IMR-90 (cell line): ENCODE results near the gene LARP7. TPM values are rescaled to one million over a fixed set of nuclear protein-coding genes. Genes with fewer than 3 reads are reported as not detected.

ENCODE experiments used
- ATAC-seq: fragments of 200-7000 bp; cut with Tn5 transposase; 2 replicates; pipeline ENCODE4 v1.9.1; 2020; ENCODE audit warnings: low read depth, mild to moderate bottlenecking, moderate library complexity
- BruUV-seq: library from RNA; stranded (reverse); fragments of 400-500 nt; replicated peaks from 2 replicates; lab custom pipeline; 2021; lab: Mats Ljungman, UMichigan
- CTCF ChIA-PET: fragments of 300-600 bp; formaldehyde crosslinking; extraction: SDS; loops from one replicate; lab custom pipeline; 2021; ENCODE audit warnings: antibody characterized with exemption; lab: Yijun Ruan, JAX
- POLR2A ChIA-PET: fragments of 300-600 bp; sonication (Branson Sonifier 250); formaldehyde crosslinking; loops from one replicate; lab custom pipeline; 2022; ENCODE audit warnings: antibody characterized with exemption; ENCODE audit not compliant: unreplicated experiment; lab: Charles Lee
- DNase-seq: peaks from one replicate; pipeline ENCODE4 v3.0.0; 2013
- H2AFZ ChIP-seq: replicated peaks from 2 replicates; pipeline ENCODE3; 2013; ENCODE audit warnings: low read length, mild to moderate bottlenecking; ENCODE audit not compliant: poor library complexity
- H2AK5ac ChIP-seq: 2 replicates; pipeline ENCODE4 v1.6.1; 2013; ENCODE audit warnings: low read depth, low read length, inconsistent platforms
- H2AK9ac ChIP-seq: replicated peaks from 2 replicates; pipeline ENCODE3; 2013; ENCODE audit warnings: mild to moderate bottlenecking, low read depth, low read length, moderate library complexity; ENCODE audit not compliant: poor library complexity
- H2BK120ac ChIP-seq: 2 replicates; pipeline ENCODE4 v1.6.1; 2013; ENCODE audit warnings: low read depth, low read length, inconsistent platforms
- H2BK15ac ChIP-seq: 3 replicates; pipeline ENCODE4 v1.6.1; 2013; ENCODE audit warnings: low read depth, low read length, inconsistent platforms
- H2BK20ac ChIP-seq: 2 replicates; pipeline ENCODE4 v1.6.1; 2013; ENCODE audit warnings: low read depth, mild to moderate bottlenecking, inconsistent platforms, low read length, moderate library complexity
- H2BK5ac ChIP-seq: 2 replicates; pipeline ENCODE4 v1.6.1; 2013; ENCODE audit warnings: mild to moderate bottlenecking, low read depth, low read length, inconsistent platforms; ENCODE audit not compliant: poor library complexity, severe bottlenecking
- H3K14ac ChIP-seq: replicated peaks from 2 replicates; pipeline ENCODE4 v1.6.1; 2013; ENCODE audit warnings: low read depth, low read length, inconsistent platforms
- H3K18ac ChIP-seq: 2 replicates; pipeline ENCODE4 v1.6.1; 2013; ENCODE audit warnings: low read depth, low read length, control low read depth
- H3K23ac ChIP-seq: 2 replicates; pipeline ENCODE4 v1.6.1; 2013; ENCODE audit warnings: low read depth, low read length, inconsistent platforms
- H3K27ac ChIP-seq: 2 replicates; pipeline ENCODE4 v1.5.1; 2013; ENCODE audit warnings: mild to moderate bottlenecking, control low read depth, low read length; ENCODE audit not compliant: insufficient read depth
- H3K27me3 ChIP-seq: 2 replicates; pipeline ENCODE4 v1.6.1; 2013; ENCODE audit warnings: low read length; ENCODE audit not compliant: control insufficient read depth, insufficient read depth
- H3K36me3 ChIP-seq: 2 replicates; pipeline ENCODE4 v1.6.1; 2013; ENCODE audit warnings: low read length, mixed read lengths; ENCODE audit not compliant: control insufficient read depth, insufficient read depth
- H3K4ac ChIP-seq: 2 replicates; pipeline ENCODE4 v1.6.1; 2013; ENCODE audit warnings: low read depth, low read length, inconsistent platforms
- H3K4me1 ChIP-seq: 2 replicates; pipeline ENCODE4 v1.6.1; 2013; ENCODE audit warnings: low read length, mixed read lengths; ENCODE audit not compliant: control insufficient read depth, insufficient read depth
- H3K4me2 ChIP-seq: 2 replicates; pipeline ENCODE4 v1.6.1; 2013; ENCODE audit warnings: low read depth, mild to moderate bottlenecking, control low read depth, low read length, moderate library complexity
- H3K4me3 ChIP-seq: 2 replicates; pipeline ENCODE4 v1.5.1; 2013; ENCODE audit warnings: low read depth, mild to moderate bottlenecking, control low read depth, low read length, moderate library complexity; ENCODE audit not compliant: insufficient read depth
- H3K56ac ChIP-seq: 2 replicates; pipeline ENCODE4 v1.6.1; 2013; ENCODE audit warnings: low read length, inconsistent platforms; ENCODE audit not compliant: insufficient read depth; ENCODE audit errors: extremely low read depth
- H3K79me1 ChIP-seq, 2 experiments: 2 replicates each; pipeline ENCODE4 v1.6.1; 2013; ENCODE audit warnings: low read length in 2 of 2, inconsistent platforms in 1 of 2, low read depth in 1 of 2
- H3K9ac ChIP-seq: 2 replicates; pipeline ENCODE4 v1.6.1; 2013; ENCODE audit warnings: low read depth, low read length, control low read depth
- H3K9me1 ChIP-seq: 2 replicates; pipeline ENCODE4 v1.6.1; 2013; ENCODE audit warnings: low read length, inconsistent platforms; ENCODE audit not compliant: insufficient read depth
- H3K9me3 ChIP-seq: 2 replicates; pipeline ENCODE4 v1.6.1; 2013; ENCODE audit warnings: low read length; ENCODE audit not compliant: control insufficient read depth, insufficient read depth
- H4K20me1 ChIP-seq: 2 replicates; pipeline ENCODE4 v1.6.1; 2013; ENCODE audit warnings: low read length, inconsistent platforms; ENCODE audit not compliant: insufficient read depth
- H4K5ac ChIP-seq: 2 replicates; pipeline ENCODE4 v1.6.1; 2013; ENCODE audit warnings: mild to moderate bottlenecking, low read depth, low read length, control low read depth
- H4K8ac ChIP-seq, 2 experiments: 2 replicates each; pipeline ENCODE4 v1.6.1; 2013; ENCODE audit warnings: low read depth in 2 of 2, low read length in 2 of 2, control low read depth in 1 of 2, inconsistent platforms in 1 of 2
- H4K91ac ChIP-seq: 2 replicates; pipeline ENCODE4 v1.6.1; 2013; ENCODE audit warnings: low read depth, low read length, inconsistent platforms; ENCODE audit not compliant: insufficient read depth
- ELK1 ChIP-seq: fragments of 150-350 bp; IDR thresholded peaks from 2 replicates; pipeline ENCODE4 v1.6.1; 2016; ENCODE audit warnings: low read depth, mild to moderate bottlenecking, low read length, moderate library complexity, borderline replicate concordance
- RCOR1 ChIP-seq: IDR thresholded peaks from 2 replicates; pipeline ENCODE4 v1.6.1; 2012; ENCODE audit warnings: mild to moderate bottlenecking, low read length, improper control_type of control experiment; ENCODE audit not compliant: insufficient replicate concordance
- WGBS, 2 experiments: methylation state at CpG; one replicate each; pipeline versions ENCODE4 v1.1.5 to v1.1.7; 2013; ENCODE audit warnings: missing lambda C conversion rate in 2 of 2; ENCODE audit not compliant: insufficient read length in 1 of 2; ENCODE audit errors: extremely low coverage in 2 of 2; 5-methylcytosine and 5-hydroxymethylcytosine counted together
- dilution Hi-C: fragments of 300-500 bp; cut with HindIII; formaldehyde crosslinking; loops from one replicate; pipeline ENCODE4 v1.14.3; 2018; ENCODE audit warnings: low sequenced_read_pairs; ENCODE audit not compliant: unreplicated experiment
- in situ Hi-C: fragments of 300-500 bp; cut with MboI; formaldehyde crosslinking; loops from 3 replicates; pipeline ENCODE4 v1.14.3; 2019; ENCODE audit warnings: low sequenced_read_pairs, inconsistent platforms, mixed read lengths
- intact Hi-C: fragments of 100-400 bp; cut with micrococcal nuclease; formaldehyde crosslinking; loops from 2 replicates; pipeline ENCODE4 v1.10.0; 2022
- polyA plus RNA-seq, 3 experiments: library from polyadenylated mRNA; depleted of rRNA; stranded (reverse); fragments of >200 nt; gene quantifications; 2 replicates each; pipeline ENCODE4 v1.2.3, GENCODE V29; 2012; ENCODE audit warnings: low replicate concordance in 1 of 3
- total RNA-seq: library from RNA; depleted of rRNA; stranded (reverse); fragments of >200 nt; gene quantifications from 2 replicates; pipeline ENCODE4 v1.2.3, GENCODE V29; 2012
- TF ChIP-seq, protein P1 (sequence below): conservative IDR thresholded peaks from 2 replicates; pipeline ENCODE4 v1.5.1; 2012; ENCODE audit warnings: mild to moderate bottlenecking, low read depth, low read length, improper control_type of control experiment

Gene LARP7
- total and polyA plus RNA-seq, 2 of the 4 experiments (the other 2 are of a cell fraction), result 5.9 to 15.3 TPM

DNA sequence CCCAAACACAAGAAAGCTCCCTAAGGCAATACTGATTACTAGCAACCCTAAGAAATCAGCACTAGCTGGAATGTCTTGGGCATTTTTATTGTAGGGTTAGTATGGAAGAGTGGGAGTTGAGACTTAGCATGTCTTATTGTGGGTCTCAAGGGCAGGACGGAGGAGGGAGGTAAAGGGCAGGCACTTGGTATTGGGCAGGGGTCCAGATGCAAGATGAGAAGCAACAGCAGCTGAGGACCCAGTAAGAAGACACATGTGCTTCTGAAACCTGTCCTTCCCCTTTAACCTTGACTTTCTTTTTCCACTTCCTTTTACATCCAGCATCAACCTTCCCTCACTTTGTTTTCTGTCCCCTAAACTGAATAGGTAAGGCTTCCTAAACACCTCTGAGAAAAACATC lies 37.4 kb downstream of the LARP7 start:
- H3K27me3 ChIP-seq, result no peaks in the 10 kb centered on the region
- no TSS peak for BruUV-seq

More for the DNA sequence above, 37.4 kb downstream of the LARP7 start:
- Histone ChIP-seq H4K8ac (no peak overlapping the region), H2AK5ac (no peak overlapping the region), H3K9ac (no peak overlapping the region), H2BK5ac (no peak overlapping the region), H3K4me2 (no peak overlapping the region), H3K56ac (no peak overlapping the region), H3K9me3 (no peaks in the 10 kb centered on the region), H4K20me1 (no peaks in the 10 kb centered on the region), H4K5ac (no peak overlapping the region), H3K27ac (no peak overlapping the region), H3K18ac (no peak overlapping the region), H2AFZ (no peak overlapping the region), H3K4me3 (no peak overlapping the region), H3K23ac (no peak overlapping the region), H3K36me3 (no peaks in the 10 kb centered on the region), H2BK15ac (no peak overlapping the region), H3K4me1 (no peaks in the 10 kb centered on the region), H3K4ac (no peak overlapping the region), H3K79me1 (no peaks in the 10 kb centered on the region), H2AK9ac (no peak overlapping the region), H2BK20ac (no peak overlapping the region), H4K91ac (no peak overlapping the region), H3K14ac (no peak overlapping the region), H2BK120ac (no peak overlapping the region), H3K9me1 (no peaks in the 10 kb centered on the region)
- in situ Hi-C loops (no loop called here), intact Hi-C loops (no loop called here), dilution Hi-C loops (no loop called here)
- CTCF ChIA-PET, result no interaction called here
- WGBS, 2 experiments, result no CpG with 5 or more reads among the region's 1 CpG
- ATAC-seq, result no peak
- POLR2A ChIA-PET, result no interaction called here
- DNase-seq, result no peak
- TF ChIP-seq, protein P1, sequence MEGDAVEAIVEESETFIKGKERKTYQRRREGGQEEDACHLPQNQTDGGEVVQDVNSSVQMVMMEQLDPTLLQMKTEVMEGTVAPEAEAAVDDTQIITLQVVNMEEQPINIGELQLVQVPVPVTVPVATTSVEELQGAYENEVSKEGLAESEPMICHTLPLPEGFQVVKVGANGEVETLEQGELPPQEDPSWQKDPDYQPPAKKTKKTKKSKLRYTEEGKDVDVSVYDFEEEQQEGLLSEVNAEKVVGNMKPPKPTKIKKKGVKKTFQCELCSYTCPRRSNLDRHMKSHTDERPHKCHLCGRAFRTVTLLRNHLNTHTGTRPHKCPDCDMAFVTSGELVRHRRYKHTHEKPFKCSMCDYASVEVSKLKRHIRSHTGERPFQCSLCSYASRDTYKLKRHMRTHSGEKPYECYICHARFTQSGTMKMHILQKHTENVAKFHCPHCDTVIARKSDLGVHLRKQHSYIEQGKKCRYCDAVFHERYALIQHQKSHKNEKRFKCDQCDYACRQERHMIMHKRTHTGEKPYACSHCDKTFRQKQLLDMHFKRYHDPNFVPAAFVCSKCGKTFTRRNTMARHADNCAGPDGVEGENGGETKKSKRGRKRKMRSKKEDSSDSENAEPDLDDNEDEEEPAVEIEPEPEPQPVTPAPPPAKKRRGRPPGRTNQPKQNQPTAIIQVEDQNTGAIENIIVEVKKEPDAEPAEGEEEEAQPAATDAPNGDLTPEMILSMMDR, result no peak
- TF ChIP-seq RCOR1 (no peak), ELK1 (no peak)
